Lower leg skin (tissue), 3 donors: ENCODE results near the gene MIAT.

Experiments used
- POLR2A ChIP-seq, 2 donors: fragments of 450-650 bp; IDR thresholded peaks; one replicate each; pipeline ENCODE4 v1.6.1; 2016 to 2017; ENCODE audit warnings: antibody characterized with exemption in 2 of 2, mild to moderate bottlenecking in 1 of 2, moderate library complexity in 1 of 2
- TF ChIP-seq, protein P1 (sequence below), 3 donors: fragments of 450-650 bp; IDR thresholded peaks; one replicate each; pipeline ENCODE4 v1.5.1; 2016; ENCODE audit warnings: antibody characterized with exemption in 3 of 3, mild to moderate bottlenecking in 3 of 3, moderate library complexity in 2 of 3

DNA sequence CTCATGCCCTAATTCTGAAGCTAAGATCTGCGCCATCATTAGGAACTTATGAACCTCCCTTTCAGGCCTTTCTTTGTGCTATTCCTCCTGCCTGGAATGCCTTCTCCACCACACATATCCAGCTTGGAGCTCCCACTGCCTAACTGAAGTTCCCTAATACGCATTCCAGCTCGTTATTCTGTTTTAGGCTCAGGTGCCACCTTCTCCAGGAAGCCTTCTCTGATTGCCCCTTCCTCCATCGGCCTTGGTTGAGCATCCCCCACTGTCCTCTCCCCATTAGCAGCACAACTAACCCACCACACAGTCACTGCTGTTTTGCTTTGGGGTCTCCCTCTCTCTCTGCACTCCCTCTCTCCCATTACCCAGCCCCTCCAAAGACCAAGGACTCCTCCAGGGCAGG is 44.7 kb upstream of the MIAT start:
- TF ChIP-seq, protein P1, sequence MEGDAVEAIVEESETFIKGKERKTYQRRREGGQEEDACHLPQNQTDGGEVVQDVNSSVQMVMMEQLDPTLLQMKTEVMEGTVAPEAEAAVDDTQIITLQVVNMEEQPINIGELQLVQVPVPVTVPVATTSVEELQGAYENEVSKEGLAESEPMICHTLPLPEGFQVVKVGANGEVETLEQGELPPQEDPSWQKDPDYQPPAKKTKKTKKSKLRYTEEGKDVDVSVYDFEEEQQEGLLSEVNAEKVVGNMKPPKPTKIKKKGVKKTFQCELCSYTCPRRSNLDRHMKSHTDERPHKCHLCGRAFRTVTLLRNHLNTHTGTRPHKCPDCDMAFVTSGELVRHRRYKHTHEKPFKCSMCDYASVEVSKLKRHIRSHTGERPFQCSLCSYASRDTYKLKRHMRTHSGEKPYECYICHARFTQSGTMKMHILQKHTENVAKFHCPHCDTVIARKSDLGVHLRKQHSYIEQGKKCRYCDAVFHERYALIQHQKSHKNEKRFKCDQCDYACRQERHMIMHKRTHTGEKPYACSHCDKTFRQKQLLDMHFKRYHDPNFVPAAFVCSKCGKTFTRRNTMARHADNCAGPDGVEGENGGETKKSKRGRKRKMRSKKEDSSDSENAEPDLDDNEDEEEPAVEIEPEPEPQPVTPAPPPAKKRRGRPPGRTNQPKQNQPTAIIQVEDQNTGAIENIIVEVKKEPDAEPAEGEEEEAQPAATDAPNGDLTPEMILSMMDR (IDR thresholded peaks at IDR 0.05), result no peak
- no peak for TF ChIP-seq POLR2A (IDR thresholded peaks at IDR 0.05)
